HuH-7.5 (cell line): ENCODE data around the gene MICAL2.

Experiments
- DNase-seq: peaks from one replicate; pipeline ENCODE4 v3.0.0; 2011; ENCODE audit warnings: low spot score

Gene MICAL2

DNA sequence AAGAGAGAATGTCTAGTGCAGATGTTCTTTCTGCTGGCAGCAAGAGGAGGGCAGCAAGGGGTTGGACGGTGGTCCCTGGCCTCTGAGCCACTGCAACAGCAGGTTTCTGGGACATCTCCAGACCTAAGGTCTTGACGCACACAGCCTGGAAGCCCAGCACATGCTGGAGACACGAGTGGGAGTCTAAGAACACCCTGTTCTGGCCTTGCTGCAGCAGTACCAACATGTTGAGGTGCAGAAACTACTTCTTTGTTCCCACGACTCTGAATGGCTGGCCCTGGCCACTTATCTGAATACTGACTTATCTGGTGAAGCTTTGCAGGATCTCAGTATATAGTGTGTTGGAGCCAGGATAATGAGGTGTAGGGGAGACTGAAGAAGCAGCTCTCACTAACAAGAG, 6.8 kb downstream of the MICAL2 start:
- no peak for DNase-seq

- no peak for DNase-seq
Observed at GRCh38 chr11:12117611-12118010, 7.2 kb downstream of the MICAL2 start.

- DNase-seq: no peak
Observed at GRCh38 chr11:12118949-12119348, 8.6 kb downstream of the MICAL2 start.

DNA sequence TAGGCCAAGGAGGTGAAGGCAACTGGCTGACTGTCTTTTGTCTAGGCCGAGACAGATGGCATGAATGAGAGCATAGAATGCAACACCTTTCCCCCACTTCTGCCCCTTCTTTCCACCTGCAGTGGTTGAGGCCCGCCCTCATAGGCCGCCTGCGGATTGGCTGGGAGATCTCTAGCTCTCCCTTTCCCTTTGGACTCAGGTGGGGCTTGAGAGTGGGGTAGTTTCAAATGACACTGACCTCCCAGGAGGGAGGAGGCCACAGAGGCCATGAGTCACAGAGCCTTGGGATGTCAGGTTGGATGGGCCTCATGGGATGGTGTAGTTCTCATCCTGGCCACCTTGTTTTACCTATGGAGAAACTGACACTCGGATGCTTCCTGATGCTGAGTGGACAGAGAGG, 9.1 kb downstream of the MICAL2 start:
- DNase-seq: no peak

- DNase-seq: no peak
Observed at GRCh38 chr11:12120031-12121008, 9.9 kb downstream of the MICAL2 start.

GRCh38 chr11:12121011-12121410, 10.6 kb downstream of the MICAL2 start:
- no peak for DNase-seq

GRCh38 chr11:12121517-12121916, 11.1 kb downstream of the MICAL2 start:
- no peak for DNase-seq

GRCh38 chr11:12122083-12122482, 11.7 kb downstream of the MICAL2 start:
- no peak for DNase-seq

GRCh38 chr11:12123273-12123672, 12.9 kb downstream of the MICAL2 start:
- DNase-seq: no peak

- DNase-seq: no peak
Observed at GRCh38 chr11:12123799-12124198, 13.4 kb downstream of the MICAL2 start.

DNA sequence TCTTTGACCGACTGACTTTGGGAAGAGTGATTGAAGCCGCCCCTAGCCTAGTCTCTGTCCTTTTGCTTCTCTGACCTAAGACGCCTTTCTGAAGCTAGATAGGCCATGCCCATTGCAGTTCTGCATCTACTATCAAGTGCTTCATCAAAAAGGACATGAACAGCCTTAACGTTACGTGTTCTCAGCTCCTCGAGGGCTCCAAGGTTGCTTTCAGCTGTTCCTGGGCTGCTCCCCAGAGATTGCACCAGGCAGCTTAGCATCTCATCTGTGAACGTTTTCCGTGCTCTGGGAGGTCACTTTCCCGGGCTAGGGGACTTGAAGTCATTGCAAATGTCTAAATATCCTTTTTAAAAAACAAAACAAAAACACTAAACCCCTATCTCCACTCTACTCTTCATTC, 13.9 kb downstream of the MICAL2 start:
- no peak for DNase-seq

- DNase-seq: no peak
Observed at GRCh38 chr11:12125609-12126149, 15.3 kb downstream of the MICAL2 start.

GRCh38 chr11:12126344-12127019, 16.1 kb downstream of the MICAL2 start:
- no peak for DNase-seq

DNA sequence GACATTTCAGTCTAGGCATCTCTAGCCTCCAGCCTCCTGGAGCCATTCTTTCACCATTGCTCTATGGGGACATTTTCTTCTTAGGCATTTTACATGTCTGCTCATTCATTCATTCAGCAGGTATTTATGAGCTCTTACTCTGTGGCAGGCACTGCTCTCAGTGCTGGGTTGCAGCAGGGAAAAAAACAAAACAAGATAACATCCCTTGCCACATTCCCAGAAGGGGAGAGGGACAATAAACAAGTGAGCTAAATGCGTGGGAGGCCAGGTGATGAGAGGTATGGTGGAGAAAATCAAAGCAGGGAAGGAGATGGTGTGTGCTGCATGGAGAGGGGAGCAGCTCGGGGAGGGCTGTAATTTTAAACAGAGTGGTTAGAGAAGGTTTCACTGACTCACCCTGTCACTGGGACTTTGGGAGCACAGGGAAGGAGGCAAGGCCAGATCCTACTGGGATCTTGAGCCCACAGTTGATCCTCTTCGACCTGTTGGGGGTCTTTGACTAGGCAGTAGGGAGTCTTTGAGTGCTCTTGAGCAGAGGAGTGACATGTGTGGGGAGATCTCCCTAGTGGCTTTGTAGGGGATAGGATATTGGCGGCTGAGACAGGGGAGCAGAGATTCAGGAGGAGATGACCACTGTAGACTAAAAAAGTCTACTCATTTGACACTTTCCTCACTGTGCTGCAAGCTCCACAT, 17.0 kb downstream of the MICAL2 start:
- DNase-seq: no peak

DNA sequence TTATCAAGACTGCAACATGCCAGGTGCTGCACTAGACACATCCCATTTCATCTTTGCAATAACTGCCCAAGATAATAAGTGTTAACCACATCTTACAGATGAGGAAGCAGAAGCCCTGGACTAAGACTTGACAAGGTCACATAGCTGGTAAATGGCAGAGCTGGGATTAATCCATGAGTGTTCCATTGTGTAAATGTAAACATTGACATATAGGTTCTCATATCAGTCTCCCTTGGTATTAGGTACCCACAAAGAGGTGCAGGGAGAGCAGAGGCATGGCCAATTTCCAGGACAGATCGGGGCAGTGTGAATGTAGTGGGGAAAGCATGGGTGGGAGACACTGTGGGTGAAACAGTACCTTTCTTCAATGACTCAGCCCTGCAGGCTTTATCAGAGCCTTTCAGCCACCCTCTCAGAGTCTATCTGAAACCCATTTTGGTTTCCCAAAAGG, 17.9 kb downstream of the MICAL2 start:
- no peak for DNase-seq

- no peak for DNase-seq
Observed at GRCh38 chr11:12129227-12129626, 18.8 kb downstream of the MICAL2 start.

- DNase-seq: no peak
Observed at GRCh38 chr11:12130180-12130980, 20.0 kb downstream of the MICAL2 start.

- no peak for DNase-seq
Observed at GRCh38 chr11:12131943-12132789, 21.8 kb downstream of the MICAL2 start.

- no peak for DNase-seq
Observed at GRCh38 chr11:12132790-12133145, 22.4 kb downstream of the MICAL2 start.

GRCh38 chr11:12133547-12134235, 23.3 kb downstream of the MICAL2 start:
- DNase-seq: no peak
